Measurements from ENCODE around the gene AURKB. TPM values are rescaled to one million over a fixed set of nuclear protein-coding genes. Genes with fewer than 3 reads are reported as not detected.

AURKB gene
- total RNA-seq, 1 donor from 2014 or later, result 7.6 TPM

DNA sequence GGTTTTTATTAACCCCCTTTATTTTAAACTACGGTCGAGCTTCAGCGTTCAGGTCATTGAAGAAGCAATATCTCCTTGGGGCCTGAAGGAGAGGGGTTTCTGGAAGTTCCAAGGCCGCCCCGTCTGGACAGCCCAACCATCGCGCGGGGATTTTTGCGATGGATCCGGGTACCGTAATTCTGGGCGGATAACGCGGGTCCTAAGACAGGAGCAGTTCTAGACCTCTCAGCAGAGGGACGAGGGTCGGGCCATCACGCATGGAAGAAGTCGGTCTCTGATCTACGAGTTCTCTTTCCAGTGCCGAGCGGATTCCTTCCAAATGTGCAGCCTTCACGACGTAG is 24.0 kb downstream of the AURKB start:
- Histone ChIP-seq H4K20me1 (ENCODE audit: insufficient read depth, low read length) (peaks cover 24% of the 10 kb centered on the region), H2AFZ (ENCODE audit: low read depth, low read length) (peak overlapping the region; percentile 97), H3K4me1 (ENCODE audit: insufficient read depth, low read length) (peaks cover 22% of the 10 kb centered on the region), H3K9me3 (ENCODE audit: insufficient read depth, low read depth, low read length) (no peaks in the 10 kb centered on the region), H3K27ac (ENCODE audit: low read depth, low read length) (peak overlapping the region; percentile 68), H3K79me2 (ENCODE audit: insufficient read depth, low read length) (peaks cover 15% of the 10 kb centered on the region), H3K4me2 (ENCODE audit: low read length) (peak overlapping the region; percentile 91), H3K36me3 (ENCODE audit: insufficient read depth, low read length) (no peaks in the 10 kb centered on the region), H3K4me3 (ENCODE audit: insufficient read depth, low read depth, low read length) (peak overlapping the region; percentile 94), H3K27me3 (ENCODE audit: insufficient read depth, low read length) (no peaks in the 10 kb centered on the region), H3K9ac (ENCODE audit: low read length) (peak overlapping the region; percentile 85)
- Mint-ChIP-seq H3K27me3 (ENCODE audit: low read depth, unreplicated experiment) (no peaks in the 10 kb centered on the region), H3K27ac (ENCODE audit: unreplicated experiment) (no peak overlapping the region), H3K4me1 (ENCODE audit: low read depth, unreplicated experiment) (no peaks in the 10 kb centered on the region), H3K36me3 (ENCODE audit: low read depth, unreplicated experiment) (no peaks in the 10 kb centered on the region), H3K4me3 (ENCODE audit: unreplicated experiment) (no peak overlapping the region), H3K9me3 (ENCODE audit: unreplicated experiment) (no peaks in the 10 kb centered on the region)
- no peak for DNase-seq (ENCODE audit: low read depth)
- TF ChIP-seq, protein P1, sequence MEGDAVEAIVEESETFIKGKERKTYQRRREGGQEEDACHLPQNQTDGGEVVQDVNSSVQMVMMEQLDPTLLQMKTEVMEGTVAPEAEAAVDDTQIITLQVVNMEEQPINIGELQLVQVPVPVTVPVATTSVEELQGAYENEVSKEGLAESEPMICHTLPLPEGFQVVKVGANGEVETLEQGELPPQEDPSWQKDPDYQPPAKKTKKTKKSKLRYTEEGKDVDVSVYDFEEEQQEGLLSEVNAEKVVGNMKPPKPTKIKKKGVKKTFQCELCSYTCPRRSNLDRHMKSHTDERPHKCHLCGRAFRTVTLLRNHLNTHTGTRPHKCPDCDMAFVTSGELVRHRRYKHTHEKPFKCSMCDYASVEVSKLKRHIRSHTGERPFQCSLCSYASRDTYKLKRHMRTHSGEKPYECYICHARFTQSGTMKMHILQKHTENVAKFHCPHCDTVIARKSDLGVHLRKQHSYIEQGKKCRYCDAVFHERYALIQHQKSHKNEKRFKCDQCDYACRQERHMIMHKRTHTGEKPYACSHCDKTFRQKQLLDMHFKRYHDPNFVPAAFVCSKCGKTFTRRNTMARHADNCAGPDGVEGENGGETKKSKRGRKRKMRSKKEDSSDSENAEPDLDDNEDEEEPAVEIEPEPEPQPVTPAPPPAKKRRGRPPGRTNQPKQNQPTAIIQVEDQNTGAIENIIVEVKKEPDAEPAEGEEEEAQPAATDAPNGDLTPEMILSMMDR (IDR thresholded peaks at IDR 0.05; ENCODE audit: insufficient read depth, low read depth, low read length), result no peak
- no peak for TF ChIP-seq EZH2 (IDR thresholded peaks at IDR 0.05; ENCODE audit: insufficient read depth, low read length)
- no peak for FAIRE-seq

GRCh38 chr17:8185582-8186445 is 24.6 kb downstream of the AURKB start:
- peak overlapping the region; percentile 91 for H3K4me2 ChIP-seq (ENCODE audit: low read length)
- H3K9me3 ChIP-seq (ENCODE audit: insufficient read depth, low read depth, low read length), result no peaks in the 10 kb centered on the region
- no peak overlapping the region for H3K4me3 Mint-ChIP-seq (ENCODE audit: unreplicated experiment)
- DNase-seq (ENCODE audit: low read depth) (no peak), FAIRE-seq (no peak)
- no peaks in the 10 kb centered on the region for H3K27me3 ChIP-seq (ENCODE audit: insufficient read depth, low read length)
- no peaks in the 10 kb centered on the region for H3K36me3 Mint-ChIP-seq (ENCODE audit: low read depth, unreplicated experiment)
- no peaks in the 10 kb centered on the region for H3K36me3 ChIP-seq (ENCODE audit: insufficient read depth, low read length)
- peaks cover 24% of the 10 kb centered on the region for H4K20me1 ChIP-seq (ENCODE audit: insufficient read depth, low read length)
- H3K27ac Mint-ChIP-seq (ENCODE audit: unreplicated experiment), result no peak overlapping the region
- H3K9me3 Mint-ChIP-seq (ENCODE audit: unreplicated experiment), result no peaks in the 10 kb centered on the region
- no peaks in the 10 kb centered on the region for H3K4me1 Mint-ChIP-seq (ENCODE audit: low read depth, unreplicated experiment)
- H3K79me2 ChIP-seq (ENCODE audit: insufficient read depth, low read length), result peaks cover 15% of the 10 kb centered on the region
- peak overlapping the region; percentile 68 for H3K27ac ChIP-seq (ENCODE audit: low read depth, low read length)
- H3K4me3 ChIP-seq (ENCODE audit: insufficient read depth, low read depth, low read length), result peak overlapping the region; percentile 94
- H3K4me1 ChIP-seq (ENCODE audit: insufficient read depth, low read length), result peaks cover 22% of the 10 kb centered on the region
- H3K9ac ChIP-seq (ENCODE audit: low read length), result peak overlapping the region; percentile 85
- no peak for TF ChIP-seq EZH2 (IDR thresholded peaks at IDR 0.05; ENCODE audit: insufficient read depth, low read length)
- TF ChIP-seq, protein P1 (IDR thresholded peaks at IDR 0.05; ENCODE audit: insufficient read depth, low read depth, low read length), result no peak
- no peaks in the 10 kb centered on the region for H3K27me3 Mint-ChIP-seq (ENCODE audit: low read depth, unreplicated experiment)
- peak overlapping the region; percentile 97 for H2AFZ ChIP-seq (ENCODE audit: low read depth, low read length)
